CD14-positive monocyte (primary cell): Measurements from ENCODE around the gene ZNF180. TPM values are rescaled to one million over a fixed set of nuclear protein-coding genes. Genes with fewer than 3 reads are reported as not detected.

Experiments
- DNase-seq, 3 donors: peaks; one replicate each; pipeline ENCODE4 v3.0.0-alpha.2; 2011 to 2022
- H2AFZ ChIP-seq: 2 replicates; pipeline ENCODE4 v1.6.0; 2012; ENCODE audit warnings: mild to moderate bottlenecking, low read depth, low read length, inconsistent platforms; ENCODE audit not compliant: insufficient read depth, poor library complexity, severe bottlenecking
- H3K27ac ChIP-seq, 2 donors: 1 replicate in 1 of 2; 2 replicates in 1 of 2; pipeline ENCODE4 v1.5.1; 2012 to 2013; ENCODE audit warnings: low read length in 2 of 2, control low read depth in 1 of 2, inconsistent platforms in 1 of 2, low read depth in 1 of 2, mild to moderate bottlenecking in 1 of 2
- H3K27me3 ChIP-seq, 2 donors: one replicate each; pipeline versions ENCODE4 v1.6.0 to v1.6.1; 2011 to 2013; ENCODE audit warnings: low read length in 2 of 2; ENCODE audit not compliant: control insufficient read depth in 2 of 2, insufficient read depth in 2 of 2
- H3K36me3 ChIP-seq, 2 donors: replicated peaks in 1 of 2; 1 replicate in 1 of 2; 2 replicates in 1 of 2; pipeline versions ENCODE4 v1.5.1 to v1.6.1; 2012 to 2013; ENCODE audit warnings: low read length in 2 of 2, control low read depth in 1 of 2, inconsistent platforms in 1 of 2, mild to moderate bottlenecking in 1 of 2; ENCODE audit not compliant: insufficient read depth in 2 of 2, control insufficient read depth in 1 of 2
- H3K4me1 ChIP-seq, 2 donors: 1 replicate in 1 of 2; 2 replicates in 1 of 2; pipeline versions ENCODE4 v1.5.1 to v1.6.1; 2012 to 2013; ENCODE audit warnings: low read length in 2 of 2, control low read depth in 1 of 2, inconsistent platforms in 1 of 2, mild to moderate bottlenecking in 1 of 2, moderate library complexity in 1 of 2; ENCODE audit not compliant: insufficient read depth in 2 of 2, control insufficient read depth in 1 of 2
- H3K4me2 ChIP-seq: replicated peaks from 2 replicates; pipeline ENCODE3; 2012; ENCODE audit warnings: low read length, moderate library complexity, mild to moderate bottlenecking; ENCODE audit not compliant: poor library complexity, severe bottlenecking; ENCODE audit errors: extremely low read depth
- H3K4me3 ChIP-seq, 3 experiments: fragments of 200-600 bp in 1 of 3; sonication (generic) in 1 of 3; replicated peaks in 1 of 3; 1 replicate in 2 of 3; 2 replicates in 1 of 3; pipeline ENCODE4 v1.5.1; 2011 to 2013; ENCODE audit warnings: low read length in 3 of 3, mild to moderate bottlenecking in 3 of 3, control low read depth in 2 of 3, low read depth in 2 of 3, inconsistent platforms in 1 of 3, moderate library complexity in 1 of 3
- H3K79me2 ChIP-seq: 2 replicates; pipeline ENCODE4 v1.6.0; 2012; ENCODE audit warnings: mild to moderate bottlenecking, control low read depth, inconsistent platforms, low read length, moderate library complexity; ENCODE audit not compliant: insufficient read depth
- H3K9ac ChIP-seq: 2 replicates; pipeline ENCODE4 v1.6.0; 2017; ENCODE audit warnings: low read length, mild to moderate bottlenecking; ENCODE audit not compliant: insufficient read depth, poor library complexity, severe bottlenecking
- H3K9me3 ChIP-seq, 2 donors: replicated peaks in 1 of 2; 1 replicate in 1 of 2; 2 replicates in 1 of 2; pipeline versions ENCODE4 v1.5.1 to v1.6.1; 2012 to 2013; ENCODE audit warnings: low read length in 2 of 2, control low read depth in 1 of 2; ENCODE audit not compliant: control insufficient read depth in 1 of 2, insufficient read depth in 1 of 2
- H4K20me1 ChIP-seq: 2 replicates; pipeline ENCODE4 v1.6.0; 2012; ENCODE audit warnings: mild to moderate bottlenecking, low read length, control low read depth, moderate library complexity; ENCODE audit not compliant: insufficient read depth
- H3K27ac Mint-ChIP-seq, 7 donors: one replicate each; pipeline ENCODE4 v1.8.0; 2020; ENCODE audit warnings: mild to moderate bottlenecking in 7 of 7, mixed read lengths in 7 of 7, moderate library complexity in 6 of 7, inconsistent platforms in 2 of 7
- H3K27me3 Mint-ChIP-seq, 3 donors: one replicate each; pipeline ENCODE4 v1.8.0; 2021 to 2022; ENCODE audit warnings: low read depth in 3 of 3, mild to moderate bottlenecking in 3 of 3, mixed read lengths in 3 of 3, moderate library complexity in 3 of 3, inconsistent platforms in 1 of 3
- H3K36me3 Mint-ChIP-seq, 2 donors: one replicate each; pipeline ENCODE4 v1.8.0; 2020; ENCODE audit warnings: mixed read lengths in 2 of 2, inconsistent platforms in 1 of 2, mild to moderate bottlenecking in 1 of 2
- H3K4me1 Mint-ChIP-seq: one replicate; pipeline ENCODE4 v1.8.0; 2020; ENCODE audit warnings: mild to moderate bottlenecking, mixed read lengths
- H3K4me3 Mint-ChIP-seq, 2 donors: one replicate each; pipeline ENCODE4 v1.8.0; 2020; ENCODE audit warnings: mild to moderate bottlenecking in 2 of 2, mixed read lengths in 2 of 2, moderate library complexity in 1 of 2
- H3K9me3 Mint-ChIP-seq, 7 donors: one replicate each; pipeline ENCODE4 v1.8.0; 2020 to 2022; ENCODE audit warnings: mixed read lengths in 7 of 7, mild to moderate bottlenecking in 6 of 7, moderate library complexity in 6 of 7, inconsistent platforms in 2 of 7
- WGBS: methylation state at CpG from one replicate; pipeline ENCODE4 v1.1.5; 2013; ENCODE audit warnings: missing lambda C conversion rate; ENCODE audit not compliant: insufficient coverage; 5-methylcytosine and 5-hydroxymethylcytosine counted together
- intact Hi-C, 2 donors: fragments of 100-400 bp; cut with micrococcal nuclease; formaldehyde crosslinking; loops; one replicate each; pipeline versions ENCODE4 v1.15.0 to v1.15.1; 2023
- polyA plus RNA-seq, 3 donors: library from polyadenylated mRNA; depleted of rRNA in 1 of 3; unstranded in 2 of 3; stranded (reverse) in 1 of 3; fragments of 300-500 nt in 2 of 3; fragments of >200 nt in 1 of 3; fragmentation: Illumina TruSeq in 2 of 3; gene quantifications; 1 replicate in 2 of 3; 2 replicates in 1 of 3; pipeline ENCODE4 v1.2.3, GENCODE V29; 2012 to 2021
- TF ChIP-seq, protein P1 (sequence below): fragments of 200-600 bp; IDR thresholded peaks from one replicate; pipeline ENCODE4 v1.8.0; 2022; ENCODE audit warnings: antibody characterized with exemption, mild to moderate bottlenecking

Gene ZNF180
- polyA plus RNA-seq, 3 donors = 1.2 to 3.5 (median 2.7) TPM

- Mint-ChIP-seq H3K9me3 (peaks cover 52 to 77% (median 64%) of the 10 kb centered on the region in 7 donors), H3K27me3 (peaks cover 10 to 23% (median 15%) of the 10 kb centered on the region in 3 donors), H3K27ac (peak overlapping the region; percentile 84 to 95 (median 91)), H3K36me3 (peaks cover 34 to 47% of the 10 kb centered on the region in 2 donors), H3K4me3 (peak overlapping the region; percentile 88 to 95), H3K4me1 (peaks cover 23% of the 10 kb centered on the region)
- Histone ChIP-seq H4K20me1 (no peaks in the 10 kb centered on the region), H3K4me1 (peaks cover 13 to 14% of the 10 kb centered on the region in 2 donors), H3K27ac (peak overlapping the region; percentile 69 to 87), H2AFZ (peak overlapping the region; percentile 97), H3K9me3 (peaks cover 54 to 55% of the 10 kb centered on the region in 2 donors), H3K9ac (peak overlapping the region; percentile 73), H3K79me2 (peaks cover 55% of the 10 kb centered on the region), H3K36me3 (peaks cover 28 to 42% of the 10 kb centered on the region in 2 donors), H3K27me3 (no peaks in the 10 kb centered on the region), H3K4me3 (peak overlapping the region; percentile 68 to 85 (median 70)), H3K4me2 (peak overlapping the region; percentile 86)
- TF ChIP-seq, protein P1, sequence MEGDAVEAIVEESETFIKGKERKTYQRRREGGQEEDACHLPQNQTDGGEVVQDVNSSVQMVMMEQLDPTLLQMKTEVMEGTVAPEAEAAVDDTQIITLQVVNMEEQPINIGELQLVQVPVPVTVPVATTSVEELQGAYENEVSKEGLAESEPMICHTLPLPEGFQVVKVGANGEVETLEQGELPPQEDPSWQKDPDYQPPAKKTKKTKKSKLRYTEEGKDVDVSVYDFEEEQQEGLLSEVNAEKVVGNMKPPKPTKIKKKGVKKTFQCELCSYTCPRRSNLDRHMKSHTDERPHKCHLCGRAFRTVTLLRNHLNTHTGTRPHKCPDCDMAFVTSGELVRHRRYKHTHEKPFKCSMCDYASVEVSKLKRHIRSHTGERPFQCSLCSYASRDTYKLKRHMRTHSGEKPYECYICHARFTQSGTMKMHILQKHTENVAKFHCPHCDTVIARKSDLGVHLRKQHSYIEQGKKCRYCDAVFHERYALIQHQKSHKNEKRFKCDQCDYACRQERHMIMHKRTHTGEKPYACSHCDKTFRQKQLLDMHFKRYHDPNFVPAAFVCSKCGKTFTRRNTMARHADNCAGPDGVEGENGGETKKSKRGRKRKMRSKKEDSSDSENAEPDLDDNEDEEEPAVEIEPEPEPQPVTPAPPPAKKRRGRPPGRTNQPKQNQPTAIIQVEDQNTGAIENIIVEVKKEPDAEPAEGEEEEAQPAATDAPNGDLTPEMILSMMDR = no peak
- intact Hi-C loops = no loop called here
- WGBS = 45% methylated on average over 5 of the region's 6 CpGs
- DNase-seq = no peak
Observed at GRCh38 chr19:44499559-44499958, 763 bp downstream of the ZNF180 start.

GRCh38 chr19:44498988-44499387 lies 1.3 kb downstream of the ZNF180 start:
- WGBS = 98% methylated on average over 9 of the region's 9 CpGs
- Histone ChIP-seq H3K4me3 (peak overlapping the region in 1 of 3 experiments; percentile 85), H3K9me3 (peaks cover 55 to 59% of the 10 kb centered on the region in 2 donors), H4K20me1 (no peaks in the 10 kb centered on the region), H3K36me3 (peaks cover 34 to 48% of the 10 kb centered on the region in 2 donors), H3K27me3 (no peaks in the 10 kb centered on the region), H3K27ac (no peak overlapping the region), H3K9ac (no peak overlapping the region), H3K4me1 (peaks cover 13 to 14% of the 10 kb centered on the region in 2 donors), H2AFZ (no peak overlapping the region), H3K79me2 (peaks cover 60% of the 10 kb centered on the region), H3K4me2 (peak overlapping the region; percentile 86)
- Mint-ChIP-seq H3K4me1 (peaks cover 23% of the 10 kb centered on the region), H3K9me3 (peaks cover 54 to 78% (median 68%) of the 10 kb centered on the region in 7 donors), H3K36me3 (peaks cover 39 to 53% of the 10 kb centered on the region in 2 donors), H3K27ac (peak overlapping the region in 2 of 7 donors; percentile 18 to 33), H3K27me3 (peaks cover 10 to 20% (median 15%) of the 10 kb centered on the region in 3 donors), H3K4me3 (peak overlapping the region in 1 of 2 donors; percentile 88)
- no peak for DNase-seq
- intact Hi-C loops = no loop called here
- TF ChIP-seq, protein P1 = no peak
